GM18867 (cell line): ENCODE measurements around the gene SHBG.
"Not testable (repeated sequence)": the region's sequence is repeated elsewhere in the genome, so short reads cannot be mapped to it uniquely, and the experiment has no call there.

Source experiments
- ATAC-seq: cut with Tn5 transposase; IDR thresholded peaks from one replicate; pipeline ENCODE4 v1.9.1; 2021; ENCODE audit warnings: mild to moderate bottlenecking, moderate library complexity; ENCODE audit not compliant: unreplicated experiment

SHBG gene

GRCh38 chr17:7611635-7612293, 18.2 kb upstream of the SHBG start:
- no peak for ATAC-seq

DNA sequence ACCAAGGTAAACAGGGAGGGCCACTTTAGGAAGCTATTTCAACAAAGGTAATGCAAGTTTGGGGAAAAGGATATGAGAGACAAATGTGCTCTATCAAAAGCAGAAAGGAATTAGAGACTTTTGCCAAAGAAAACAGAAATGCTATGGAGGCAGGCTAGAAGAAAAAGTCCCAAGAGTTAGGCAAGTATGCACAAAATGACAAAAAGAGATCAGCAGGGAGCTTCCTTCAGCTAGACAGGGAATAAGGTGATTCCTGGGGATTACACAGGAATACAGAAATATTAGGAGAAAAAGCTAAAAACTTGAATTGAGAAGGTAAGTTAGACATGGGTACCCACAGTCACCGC, 17.7 kb upstream of the SHBG start:
- ATAC-seq: no peak

- no peak for ATAC-seq
These were observed 16.0 kb upstream of the SHBG start for GRCh38 chr17:7613769-7614424.

- peak; percentile 82 for ATAC-seq
These were observed 15.3 kb upstream of the SHBG start, which contains the start of gene FXR2 for GRCh38 chr17:7614425-7615264. Gene FXR2, minus strand, starts transcription at chr17:7614897. Its CDS starts 365 bp downstream, at chr17:7614532.

DNA sequence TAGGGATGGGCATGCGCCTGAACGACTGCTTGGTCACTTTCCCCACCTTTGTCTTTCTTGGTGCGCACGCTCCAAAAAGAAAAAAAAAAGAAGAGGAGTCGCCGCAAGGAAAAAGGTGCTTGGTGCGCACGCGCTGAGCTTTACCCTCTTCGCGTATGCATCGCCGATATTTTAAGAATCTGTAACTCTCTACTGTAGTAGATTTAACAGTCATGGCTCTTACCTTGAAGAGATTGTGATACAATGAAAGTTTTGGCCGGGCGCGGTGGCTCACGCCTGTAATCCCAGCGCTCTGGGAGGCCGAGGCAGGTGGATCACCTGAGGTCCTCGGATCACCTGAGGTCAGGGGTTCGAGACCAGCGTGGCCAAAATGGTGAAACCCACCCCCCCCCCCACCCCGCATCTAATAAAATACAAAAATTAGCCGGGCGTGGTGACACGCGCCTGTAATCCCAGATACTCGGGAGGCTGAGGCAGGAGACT, 14.6 kb upstream of the SHBG start:
- ATAC-seq: no peak

DNA sequence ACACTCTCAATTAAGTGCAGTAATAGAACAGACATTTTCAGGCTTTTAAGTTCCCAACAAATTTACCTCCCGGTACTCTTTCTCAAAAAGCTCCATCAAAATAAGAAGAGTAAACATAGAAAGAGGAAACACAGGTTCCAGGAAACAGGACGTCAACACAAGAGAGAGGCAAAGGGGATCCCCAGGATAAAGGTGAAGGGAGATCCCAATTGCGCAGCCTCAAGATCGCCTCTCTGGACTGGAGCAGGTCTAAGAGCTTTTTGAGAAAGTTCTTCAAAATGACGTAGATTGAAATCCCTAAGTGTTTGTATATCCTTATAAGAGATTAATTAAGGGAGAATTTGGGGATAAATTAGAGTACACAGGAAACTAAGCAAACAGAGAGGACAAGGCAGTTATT, 11.3 kb upstream of the SHBG start:
- no peak for ATAC-seq

DNA sequence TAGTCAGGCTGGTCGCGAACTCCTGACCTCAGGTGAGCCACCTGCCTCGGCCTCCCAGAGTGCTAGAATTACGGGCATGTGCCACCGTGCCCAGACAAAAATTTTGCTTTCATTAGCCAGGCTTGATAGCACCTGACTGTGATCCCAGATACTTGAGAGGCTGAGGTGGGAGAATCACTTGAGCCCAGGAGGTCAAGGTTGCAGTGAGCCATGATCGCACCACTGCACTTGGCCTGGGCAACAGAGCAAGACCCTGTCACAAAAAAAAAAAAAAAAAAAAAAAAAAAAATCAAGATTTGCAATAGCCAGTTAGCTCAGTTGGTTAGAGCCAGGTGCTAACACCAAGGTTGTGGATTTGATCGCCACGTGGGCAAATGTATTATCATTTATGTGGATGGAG, 9.1 kb upstream of the SHBG start:
- no peak for ATAC-seq

GRCh38 chr17:7623661-7624060, 6.3 kb upstream of the SHBG start:
- ATAC-seq: no peak

DNA sequence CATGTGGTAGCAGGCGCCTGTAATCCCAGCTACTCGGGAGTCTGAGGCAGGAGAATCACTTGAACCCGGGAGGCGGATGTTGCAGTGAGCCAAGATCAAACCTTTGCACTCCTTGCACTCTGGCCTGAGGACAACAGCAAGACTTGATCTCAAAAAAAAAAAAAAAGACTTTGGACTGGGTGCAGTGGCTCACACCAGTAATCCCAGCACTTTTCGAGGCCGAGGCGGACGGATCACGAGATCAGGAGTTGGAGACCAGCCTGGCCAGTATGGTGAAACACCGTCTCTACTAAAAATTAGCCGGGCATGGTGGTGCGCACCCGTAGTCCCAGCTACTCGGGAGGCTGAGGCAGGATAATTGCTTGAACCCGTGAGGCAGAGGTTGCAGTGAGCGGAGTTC, 4.2 kb upstream of the SHBG start:
- ATAC-seq: not testable (repeated sequence)

- ATAC-seq: no peak
These were observed 3.6 kb upstream of the SHBG start for GRCh38 chr17:7626307-7626706.

DNA sequence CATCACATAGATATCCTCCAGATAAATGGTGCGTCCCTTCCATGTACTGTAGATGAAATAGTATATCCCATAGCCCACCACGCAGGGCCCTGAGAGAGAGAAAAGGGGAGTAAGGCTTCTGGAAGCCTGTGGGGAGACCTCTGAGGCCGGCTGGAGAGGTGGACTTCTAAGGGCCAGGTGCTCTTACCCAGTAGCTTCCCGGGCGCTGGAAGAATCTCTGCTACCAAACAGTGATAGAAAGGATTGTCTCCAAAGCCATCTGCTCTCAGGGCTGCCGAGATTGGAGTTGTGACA, 3.0 kb upstream of the SHBG start:
- no peak for ATAC-seq

DNA sequence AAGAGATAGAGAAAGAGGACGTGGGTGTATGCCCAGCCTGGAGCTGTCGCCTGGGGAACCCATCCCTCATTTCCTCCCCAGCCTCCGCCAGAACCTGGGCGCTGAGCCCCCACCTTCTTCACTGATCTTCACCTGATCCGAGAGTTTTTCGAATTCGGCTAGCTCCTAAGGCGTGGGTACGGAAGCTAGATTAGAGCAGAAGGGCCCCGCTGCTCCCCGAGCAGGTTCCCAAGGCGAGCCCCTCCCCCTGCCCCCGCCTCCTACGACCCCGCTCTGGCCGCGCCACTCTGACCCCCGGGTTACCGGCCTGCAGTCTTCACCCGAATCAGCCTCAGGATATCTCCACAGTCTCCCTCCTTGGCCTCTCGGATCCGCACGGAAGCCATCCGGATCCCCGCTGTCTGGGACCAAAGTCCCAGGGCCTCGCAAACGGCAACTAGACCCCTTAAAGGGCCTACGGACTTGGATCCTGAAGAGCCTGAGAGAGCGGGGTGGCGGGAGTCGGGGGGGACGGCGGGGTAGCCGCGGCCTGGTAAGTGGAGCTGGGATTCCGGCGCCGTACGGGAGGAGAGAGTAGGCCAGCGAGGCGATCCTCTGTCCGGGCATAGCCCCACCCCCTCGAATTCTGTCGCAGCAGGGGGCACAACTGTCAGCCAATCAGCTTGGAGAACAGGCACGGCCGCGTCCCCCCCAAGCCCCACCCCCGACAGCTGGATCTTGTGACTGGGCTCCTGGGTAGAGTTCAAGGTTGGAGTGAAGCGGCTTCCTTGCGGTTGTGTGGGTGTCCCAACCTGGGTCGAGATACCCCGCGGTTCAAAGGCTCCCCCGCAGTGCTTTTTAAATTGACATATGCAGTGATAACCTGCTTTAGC, 2.4 kb upstream of the SHBG start, which contains the start of gene SAT2:
TSS of gene SAT2 (minus strand) at position 572 of the 872 bp plus-strand sequence. CDS start at position 386, 186 bp downstream.
- ATAC-seq: peak; percentile 80

DNA sequence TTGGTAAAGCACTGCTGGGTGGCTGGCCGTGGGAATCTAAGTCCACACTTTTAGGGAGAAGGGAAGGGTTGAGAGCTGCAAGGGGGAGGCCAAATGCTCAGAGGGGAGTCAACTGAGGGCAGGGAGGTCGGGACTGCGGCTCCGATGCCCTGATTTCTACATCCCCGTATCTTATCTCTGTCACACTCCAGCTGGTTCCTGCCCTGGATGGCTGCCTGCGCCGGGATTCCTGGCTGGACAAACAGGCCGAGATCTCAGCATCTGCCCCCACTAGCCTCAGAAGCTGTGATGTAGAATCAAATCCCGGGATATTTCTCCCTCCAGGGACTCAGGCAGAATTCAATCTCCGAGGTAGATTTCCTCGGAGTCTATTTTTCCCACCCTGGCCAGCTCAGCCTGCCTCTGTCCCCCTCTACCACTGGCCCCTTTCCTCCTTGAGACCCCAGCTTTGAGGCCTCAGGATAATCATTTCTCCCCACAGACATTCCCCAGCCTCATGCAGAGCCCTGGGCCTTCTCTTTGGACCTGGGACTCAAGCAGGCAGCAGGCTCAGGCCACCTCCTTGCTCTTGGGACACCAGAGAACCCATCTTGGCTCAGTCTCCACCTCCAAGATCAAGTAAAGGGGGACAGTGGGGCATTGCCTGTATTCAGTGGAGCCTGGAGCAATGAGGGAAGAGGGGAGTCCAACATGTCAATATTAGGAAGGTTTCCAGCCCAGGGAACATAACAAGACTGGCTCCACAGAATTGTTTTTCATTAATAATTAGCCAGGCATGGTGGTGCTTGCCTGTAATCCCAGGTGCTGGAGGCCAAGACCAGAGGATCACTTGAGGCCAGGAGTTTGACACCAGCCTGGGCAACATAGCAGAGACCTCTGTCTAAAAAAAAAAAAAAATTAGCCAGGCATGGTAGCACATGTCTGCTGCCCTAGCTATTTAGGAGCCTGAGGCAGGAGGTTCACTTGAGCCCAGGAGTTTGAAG, 1.8 kb downstream of the SHBG start:
- no peak for ATAC-seq

GRCh38 chr17:7632492-7632894, 2.6 kb downstream of the SHBG start:
- no peak for ATAC-seq

- ATAC-seq: no peak
These were observed 3.2 kb downstream of the SHBG start for GRCh38 chr17:7633093-7633492.

DNA sequence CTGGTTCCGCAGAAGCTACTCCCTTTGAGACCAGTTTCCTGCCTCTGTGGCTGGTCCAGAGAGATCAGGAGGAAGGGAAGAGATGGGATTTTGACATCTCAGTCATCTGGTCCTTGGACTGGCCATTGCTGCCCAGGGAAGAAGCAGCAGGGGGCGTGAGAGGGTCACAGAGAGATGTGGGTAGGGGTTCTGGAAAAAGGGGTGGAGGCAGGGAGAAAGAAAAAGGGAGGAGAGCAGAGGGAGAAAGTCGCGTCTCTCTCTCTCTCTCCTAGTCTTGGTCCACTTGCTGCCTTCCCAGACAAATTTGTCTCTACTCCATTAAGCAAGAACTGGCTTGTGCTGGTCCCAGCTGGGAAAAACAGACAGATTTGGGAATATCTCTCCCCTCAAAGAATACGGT, 4.4 kb downstream of the SHBG start:
- no peak for ATAC-seq

DNA sequence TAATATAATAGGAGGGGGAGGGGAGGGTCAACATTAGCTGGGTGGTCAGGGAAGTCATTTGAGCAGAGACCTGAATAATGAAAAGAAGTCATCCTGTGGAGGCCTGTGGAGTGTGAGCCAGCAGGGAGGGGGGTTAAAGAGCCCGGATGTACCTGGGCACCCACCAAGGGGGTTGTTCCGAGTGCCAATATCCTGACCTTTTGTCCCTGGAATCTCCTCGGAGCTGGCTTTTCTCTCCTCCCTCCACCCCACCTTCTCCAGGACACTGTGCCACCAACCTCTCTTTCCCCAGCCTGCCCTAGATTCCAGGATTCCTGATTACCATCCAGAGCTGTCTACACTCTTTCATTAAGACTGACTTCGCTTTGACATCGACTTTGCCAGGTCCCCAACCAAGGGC, 6.2 kb downstream of the SHBG start:
- ATAC-seq: no peak

DNA sequence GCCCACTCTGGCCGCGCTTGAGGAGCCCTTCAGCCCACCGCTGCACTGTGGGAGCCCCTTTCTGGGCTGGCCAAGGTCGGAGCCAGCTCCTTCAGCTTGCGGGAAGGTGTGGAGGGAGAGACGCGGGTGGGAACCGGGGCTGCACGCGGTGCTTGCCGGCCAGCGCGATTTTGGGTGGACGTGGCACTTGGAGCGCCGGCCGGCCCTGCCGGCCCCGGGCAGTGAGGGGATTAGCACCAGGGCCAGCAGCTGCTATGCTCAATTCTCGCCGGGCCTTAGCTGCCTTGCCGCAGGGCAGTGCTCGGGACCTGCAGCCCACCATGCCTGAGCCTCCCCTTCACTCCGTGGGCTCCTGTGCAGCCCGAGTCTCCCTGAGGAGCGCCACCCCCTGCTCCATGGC, 10.8 kb downstream of the SHBG start:
- no peak for ATAC-seq

- ATAC-seq: not testable (repeated sequence)
These were observed 11.7 kb downstream of the SHBG start for GRCh38 chr17:7641635-7642034.

- ATAC-seq: no peak
These were observed 14.8 kb downstream of the SHBG start for GRCh38 chr17:7644775-7645174.
